GM13977 (cell line): Measurements from ENCODE around the gene POGK.

ENCODE experiments used
- DNase-seq: peaks from one replicate; pipeline ENCODE4 v3.0.0; 2012; ENCODE audit warnings: low spot score
- CTCF ChIP-seq: IDR thresholded peaks from 2 replicates; pipeline ENCODE4 v1.5.1; 2012; ENCODE audit warnings: mild to moderate bottlenecking, control low read depth; ENCODE audit not compliant: insufficient read depth; ENCODE audit errors: extremely low read depth, missing control alignments
- in situ Hi-C: fragments of 300-500 bp; cut with MboI; formaldehyde crosslinking; loops from one replicate; pipeline ENCODE4 v1.12.0; 2022; ENCODE audit warnings: low sequenced_read_pairs, low pct_unique_long_range_greater_than_20kb, mixed read lengths, inconsistent platforms; ENCODE audit not compliant: unreplicated experiment

The POGK gene

GRCh38 chr1:166857995-166858394, 18.7 kb downstream of the POGK start:
- TF ChIP-seq CTCF: no peak
- in situ Hi-C loops: no loop called here
- DNase-seq: no peak

GRCh38 chr1:166858726-166859419, 19.6 kb downstream of the POGK start:
- no peak for DNase-seq
- no peak for TF ChIP-seq CTCF
- in situ Hi-C loops: no loop called here

GRCh38 chr1:166859597-166859996, 20.3 kb downstream of the POGK start:
- TF ChIP-seq CTCF: no peak
- in situ Hi-C loops: no loop called here
- DNase-seq: no peak

- in situ Hi-C loops: no loop called here
- DNase-seq: no peak
- TF ChIP-seq CTCF: no peak
Measured at GRCh38 chr1:166865926-166866325, 26.7 kb downstream of the POGK start.

GRCh38 chr1:166868639-166869038, 29.4 kb downstream of the POGK start:
- TF ChIP-seq CTCF: no peak
- in situ Hi-C loops: no loop called here
- no peak for DNase-seq

GRCh38 chr1:166869318-166870099, 30.2 kb downstream of the POGK start:
- peak; percentile 25 for DNase-seq
- TF ChIP-seq CTCF: no peak
- in situ Hi-C loops: no loop called here
